ENCODE results near the gene HNRNPH3.

GRCh38 chr10:68353537-68353936 lies 21.7 kb downstream of the HNRNPH3 start:
- no peak for TF ChIP-seq CTCF (IDR thresholded peaks at IDR 0.05)
- TF ChIP-seq POLR2AphosphoS5 (IDR thresholded peaks at IDR 0.05): no peak

Measured in breast epithelium (tissue), 3 donors.